HepG2 (cell line): ENCODE data around the gene DUOXA2. TPM values are rescaled to one million over a fixed set of nuclear protein-coding genes. Genes with fewer than 3 reads are reported as not detected.

ENCODE experiments used
- ATF4 ChIP-seq, 2 experiments: fragments of 450-650 bp in 1 of 2; sonication (generic) in 1 of 2; formaldehyde crosslinking; IDR thresholded peaks; 2 replicates each; pipeline versions ENCODE4 v1.5.0 to v1.8.0; 2020 to 2022; ENCODE audit warnings: mild to moderate bottlenecking in 1 of 2, missing genetic modification reagents in 1 of 2
- CBX2 ChIP-seq, 2 experiments: fragments of 200-600 bp in 1 of 2; sonication (generic); formaldehyde crosslinking in 1 of 2; IDR thresholded peaks; 2 replicates each; pipeline versions ENCODE4 v1.7.0 to v1.8.1; 2018 to 2022; ENCODE audit warnings: low read depth in 2 of 2, low read length in 1 of 2, mild to moderate bottlenecking in 1 of 2, missing genetic modification reagents in 1 of 2
- EEA1 ChIP-seq: sonication (generic); formaldehyde crosslinking; IDR thresholded peaks from 2 replicates; pipeline ENCODE4 v1.5.1; 2020; ENCODE audit warnings: mild to moderate bottlenecking, missing genetic modification reagents, borderline replicate concordance
- EZH2 ChIP-seq: conservative IDR thresholded peaks from 2 replicates; pipeline ENCODE4 v1.6.1; 2012; ENCODE audit warnings: mild to moderate bottlenecking, low read depth, low read length, moderate library complexity
- FOSL2 ChIP-seq: sonication (generic); formaldehyde crosslinking; IDR thresholded peaks from 2 replicates; pipeline ENCODE4 v1.4.0; 2020; ENCODE audit warnings: missing genetic modification reagents
- HNRNPK ChIP-seq: fragments of 200-400 bp; formaldehyde crosslinking; IDR thresholded peaks from 2 replicates; pipeline ENCODE4 v1.6.1; 2018; ENCODE audit warnings: low read length, low read depth, moderate library complexity, mild to moderate bottlenecking; ENCODE audit not compliant: poor library complexity, severe bottlenecking
- HOXD1 ChIP-seq: sonication (generic); formaldehyde crosslinking; IDR thresholded peaks from 2 replicates; pipeline ENCODE4 v1.5.0; 2020; ENCODE audit warnings: missing genetic modification reagents
- IRX3 ChIP-seq: sonication (generic); formaldehyde crosslinking; IDR thresholded peaks from 2 replicates; pipeline ENCODE4 v1.8.1; 2023; ENCODE audit warnings: mild to moderate bottlenecking, low read depth, missing genetic modification reagents, borderline replicate concordance
- LBX2 ChIP-seq: sonication (generic); formaldehyde crosslinking; IDR thresholded peaks from 2 replicates; pipeline ENCODE4 v1.5.0; 2020; ENCODE audit warnings: missing genetic modification reagents, mild to moderate bottlenecking, borderline replicate concordance
- SNRNP70 ChIP-seq: fragments of 200-400 bp; formaldehyde crosslinking; IDR thresholded peaks from 2 replicates; pipeline ENCODE4 v1.6.1; 2017; ENCODE audit warnings: mild to moderate bottlenecking, low read depth, low read length, moderate library complexity
- TBL1XR1 ChIP-seq: fragments of 150-350 bp; IDR thresholded peaks from 2 replicates; pipeline ENCODE4 v1.6.1; 2014; ENCODE audit warnings: borderline replicate concordance, low read length; ENCODE audit not compliant: partially characterized antibody
- THYN1 ChIP-seq: sonication (generic); formaldehyde crosslinking; IDR thresholded peaks from 2 replicates; pipeline ENCODE4 v1.8.1; 2023; ENCODE audit warnings: low read depth, mild to moderate bottlenecking, moderate library complexity, missing genetic modification reagents, borderline replicate concordance
- ZBTB26 ChIP-seq: IDR thresholded peaks from 2 replicates; pipeline ENCODE4 v1.6.1; 2016; ENCODE audit warnings: missing compliant biosample characterization, missing genetic modification reagents, borderline replicate concordance
- ZBTB42 ChIP-seq: sonication (generic); formaldehyde crosslinking; IDR thresholded peaks from 2 replicates; pipeline ENCODE4 v1.5.0; 2020; ENCODE audit warnings: mild to moderate bottlenecking, missing genetic modification reagents
- ZMYM4 ChIP-seq: sonication (generic); formaldehyde crosslinking; IDR thresholded peaks from 2 replicates; pipeline ENCODE4 v1.8.1; 2023; ENCODE audit warnings: mild to moderate bottlenecking, missing genetic modification reagents
- ZNF18 ChIP-seq: sonication (generic); formaldehyde crosslinking; IDR thresholded peaks from 2 replicates; pipeline ENCODE4 v1.8.0; 2022; ENCODE audit warnings: mild to moderate bottlenecking, missing genetic modification reagents; ENCODE audit not compliant: insufficient replicate concordance
- ZNF350 ChIP-seq: sonication (generic); formaldehyde crosslinking; IDR thresholded peaks from 2 replicates; pipeline ENCODE4 v1.4.0; 2020; ENCODE audit warnings: mild to moderate bottlenecking, low read depth, missing genetic modification reagents, borderline replicate concordance
- ZNF362 ChIP-seq: sonication (generic); formaldehyde crosslinking; IDR thresholded peaks from 2 replicates; pipeline ENCODE4 v1.4.0; 2020; ENCODE audit warnings: missing genetic modification reagents, mild to moderate bottlenecking, borderline replicate concordance
- ZNF468 ChIP-seq: sonication (generic); formaldehyde crosslinking; IDR thresholded peaks from 2 replicates; pipeline ENCODE4 v1.8.0; 2022; ENCODE audit warnings: mild to moderate bottlenecking, moderate library complexity, missing genetic modification reagents
- ZNF552 ChIP-seq: sonication (generic); formaldehyde crosslinking; IDR thresholded peaks from 2 replicates; pipeline ENCODE4 v1.9.0; 2022; ENCODE audit warnings: missing genetic modification reagents, mild to moderate bottlenecking, borderline replicate concordance
- ZNF616 ChIP-seq: sonication (generic); formaldehyde crosslinking; IDR thresholded peaks from 2 replicates; pipeline ENCODE4 v1.5.0; 2020; ENCODE audit warnings: low read depth, mild to moderate bottlenecking, missing genetic modification reagents
- polyA plus RNA-seq, 8 experiments: library from polyadenylated mRNA; depleted of rRNA in 3 of 8; stranded (reverse) in 7 of 8; unstranded in 1 of 8; fragments of >200 nt; fragmentation: Illumina TruSeq in 4 of 8; extraction: Trizol in 4 of 8; gene quantifications; 2 replicates each; pipeline versions ENCODE4 v1.2.1 to v1.2.3, GENCODE V29; 2011 to 2016; ENCODE audit warnings: low read depth in 4 of 8, missing spikeins in 1 of 8, mixed read lengths in 1 of 8; ENCODE audit not compliant: insufficient read depth in 1 of 8
- total RNA-seq, 5 experiments: library from RNA; depleted of rRNA; stranded (reverse); fragments of >200 nt; fragmentation: Illumina TruSeq; extraction: Trizol; gene quantifications; 2 replicates each; pipeline ENCODE4 v1.2.3, GENCODE V29; 2016; ENCODE audit warnings: low read depth in 1 of 5

The DUOXA2 gene
- total and polyA plus RNA-seq, 2 of the 13 experiments (the other 11 are each of a cell fraction or from before 2014, with no cell fraction given): 0.32 TPM; not detected in 1

GRCh38 chr15:45166834-45167630 is 52.9 kb downstream of the DUOXA2 start (continued):
- TF ChIP-seq ZNF616 (CRISPR knock-in tag): peak; percentile 54; the same call in 1 of the 2 replicates
- peak; percentile 63; the same call in 1 of the 2 replicates for TF ChIP-seq IRX3 (CRISPR knock-in tag)
- TF ChIP-seq TBL1XR1: no peak
- TF ChIP-seq EEA1: no peak
- no peak for TF ChIP-seq ZNF350 (CRISPR knock-in tag)
- no peak for TF ChIP-seq ZNF468 (CRISPR knock-in tag)
- TF ChIP-seq ZNF362 (CRISPR knock-in tag): no peak
- TF ChIP-seq ZBTB26 (CRISPR knock-in tag): no peak
- no peak for TF ChIP-seq FOSL2
- peak; percentile 44 for TF ChIP-seq HNRNPK
- no peak for TF ChIP-seq EZH2
- no peak for TF ChIP-seq THYN1 (CRISPR knock-in tag)
- no peak for TF ChIP-seq ZNF18 (CRISPR knock-in tag)
- 0 out of 2 replicates have a peak, but pooled peaks have one; percentile 33 for TF ChIP-seq ZMYM4 (CRISPR knock-in tag)
- TF ChIP-seq LBX2 (CRISPR knock-in tag): no peak
- TF ChIP-seq ZNF552 (CRISPR knock-in tag): no peak
- TF ChIP-seq HOXD1: no peak
- TF ChIP-seq ZBTB42 (CRISPR knock-in tag): no peak
- no peak for TF ChIP-seq CBX2 (IDR thresholded peaks at IDR 0.05; ENCODE audit: low read depth, low read length)
- TF ChIP-seq CBX2 (CRISPR knock-in tag; IDR thresholded peaks at IDR 0.05; ENCODE audit: low read depth): no peak
- no peak for TF ChIP-seq ATF4 (CRISPR knock-in tag; IDR thresholded peaks at IDR 0.05)
- no peak for TF ChIP-seq SNRNP70
